ENCODE results near the gene CREB5.

CREB5 gene

GRCh38 chr7:28682801-28683200 is 270.5 kb downstream of the CREB5 start:
- no peaks in the 10 kb centered on the region for H3K36me3 Mint-ChIP-seq
- peaks cover 8% of the 10 kb centered on the region for H3K27me3 Mint-ChIP-seq
- no peak overlapping the region for H3K27ac Mint-ChIP-seq
- no peak overlapping the region for H3K4me3 Mint-ChIP-seq
- peaks cover 3% of the 10 kb centered on the region for H3K4me1 Mint-ChIP-seq (ENCODE audit: low read depth)
- no peaks in the 10 kb centered on the region for H3K9me3 Mint-ChIP-seq (ENCODE audit: low read depth)

- H3K27me3 Mint-ChIP-seq: peaks cover 10% of the 10 kb centered on the region
- H3K9me3 Mint-ChIP-seq (ENCODE audit: low read depth): no peaks in the 10 kb centered on the region
- H3K4me1 Mint-ChIP-seq (ENCODE audit: low read depth): peaks cover 3% of the 10 kb centered on the region
- H3K36me3 Mint-ChIP-seq: no peaks in the 10 kb centered on the region
- H3K4me3 Mint-ChIP-seq: peak overlapping the region; percentile 40
- no peak overlapping the region for H3K27ac Mint-ChIP-seq
Measured at GRCh38 chr7:28684650-28685241, 272.4 kb downstream of the CREB5 start.

GRCh38 chr7:28685242-28685643 is 272.9 kb downstream of the CREB5 start:
- Mint-ChIP-seq H3K4me1 (ENCODE audit: low read depth) (peaks cover 3% of the 10 kb centered on the region), H3K27ac (no peak overlapping the region), H3K27me3 (peaks cover 10% of the 10 kb centered on the region), H3K9me3 (ENCODE audit: low read depth) (no peaks in the 10 kb centered on the region), H3K4me3 (no peak overlapping the region), H3K36me3 (no peaks in the 10 kb centered on the region)

- Mint-ChIP-seq H3K36me3 (no peaks in the 10 kb centered on the region), H3K4me3 (no peak overlapping the region), H3K9me3 (ENCODE audit: low read depth) (no peaks in the 10 kb centered on the region), H3K4me1 (ENCODE audit: low read depth) (peaks cover 3% of the 10 kb centered on the region), H3K27ac (no peak overlapping the region), H3K27me3 (peaks cover 10% of the 10 kb centered on the region)
Measured at GRCh38 chr7:28685644-28686417, 273.5 kb downstream of the CREB5 start.

- Mint-ChIP-seq H3K36me3 (no peaks in the 10 kb centered on the region), H3K4me1 (ENCODE audit: low read depth) (peaks cover 3% of the 10 kb centered on the region), H3K27me3 (peaks cover 10% of the 10 kb centered on the region), H3K4me3 (no peak overlapping the region), H3K9me3 (ENCODE audit: low read depth) (no peaks in the 10 kb centered on the region), H3K27ac (no peak overlapping the region)
Measured at GRCh38 chr7:28686418-28686800, 274.1 kb downstream of the CREB5 start.

- no peak overlapping the region for H3K27ac Mint-ChIP-seq
- H3K27me3 Mint-ChIP-seq: peaks cover 10% of the 10 kb centered on the region
- H3K36me3 Mint-ChIP-seq: no peaks in the 10 kb centered on the region
- no peak overlapping the region for H3K4me3 Mint-ChIP-seq
- H3K4me1 Mint-ChIP-seq (ENCODE audit: low read depth): peaks cover 3% of the 10 kb centered on the region
- H3K9me3 Mint-ChIP-seq (ENCODE audit: low read depth): no peaks in the 10 kb centered on the region
Measured at GRCh38 chr7:28687537-28687936, 275.2 kb downstream of the CREB5 start.

GRCh38 chr7:28688174-28688573 is 275.9 kb downstream of the CREB5 start:
- Mint-ChIP-seq H3K27ac (no peak overlapping the region), H3K9me3 (ENCODE audit: low read depth) (no peaks in the 10 kb centered on the region), H3K4me3 (no peak overlapping the region), H3K4me1 (ENCODE audit: low read depth) (peaks cover 3% of the 10 kb centered on the region), H3K36me3 (no peaks in the 10 kb centered on the region), H3K27me3 (peaks cover 8% of the 10 kb centered on the region)

- peaks cover 6% of the 10 kb centered on the region for H3K27me3 Mint-ChIP-seq
Measured at GRCh38 chr7:28688651-28689050, 276.3 kb downstream of the CREB5 start.

GRCh38 chr7:28695300-28696295 is 283.3 kb downstream of the CREB5 start:
- no peak overlapping the region for H3K4me3 Mint-ChIP-seq
- no peaks in the 10 kb centered on the region for H3K4me1 Mint-ChIP-seq (ENCODE audit: low read depth)
- H3K27ac Mint-ChIP-seq: no peak overlapping the region
- no peaks in the 10 kb centered on the region for H3K36me3 Mint-ChIP-seq
- H3K27me3 Mint-ChIP-seq: no peaks in the 10 kb centered on the region
- H3K9me3 Mint-ChIP-seq (ENCODE audit: low read depth): no peaks in the 10 kb centered on the region

More at GRCh38 chr7:28688651-28689050, 276.3 kb downstream of the CREB5 start:
- Mint-ChIP-seq H3K27ac (no peak overlapping the region), H3K9me3 (ENCODE audit: low read depth) (no peaks in the 10 kb centered on the region), H3K36me3 (no peaks in the 10 kb centered on the region), H3K4me1 (ENCODE audit: low read depth) (peaks cover 3% of the 10 kb centered on the region), H3K4me3 (no peak overlapping the region)

GRCh38 chr7:28697913-28698563 is 285.7 kb downstream of the CREB5 start:
- no peaks in the 10 kb centered on the region for H3K36me3 Mint-ChIP-seq
- no peak overlapping the region for H3K4me3 Mint-ChIP-seq
- no peaks in the 10 kb centered on the region for H3K27me3 Mint-ChIP-seq
- no peaks in the 10 kb centered on the region for H3K9me3 Mint-ChIP-seq (ENCODE audit: low read depth)
- H3K27ac Mint-ChIP-seq: no peak overlapping the region
- no peaks in the 10 kb centered on the region for H3K4me1 Mint-ChIP-seq (ENCODE audit: low read depth)

GRCh38 chr7:28698840-28699239 is 286.5 kb downstream of the CREB5 start:
- no peaks in the 10 kb centered on the region for H3K9me3 Mint-ChIP-seq (ENCODE audit: low read depth)
- no peaks in the 10 kb centered on the region for H3K36me3 Mint-ChIP-seq
- H3K27me3 Mint-ChIP-seq: no peaks in the 10 kb centered on the region
- no peak overlapping the region for H3K4me3 Mint-ChIP-seq
- H3K4me1 Mint-ChIP-seq (ENCODE audit: low read depth): no peaks in the 10 kb centered on the region
- H3K27ac Mint-ChIP-seq: no peak overlapping the region

- Mint-ChIP-seq H3K27ac (no peak overlapping the region), H3K9me3 (ENCODE audit: low read depth) (no peaks in the 10 kb centered on the region), H3K36me3 (no peaks in the 10 kb centered on the region), H3K27me3 (no peaks in the 10 kb centered on the region), H3K4me3 (no peak overlapping the region), H3K4me1 (ENCODE audit: low read depth) (no peaks in the 10 kb centered on the region)
Measured at GRCh38 chr7:28700096-28700495, 287.8 kb downstream of the CREB5 start.

GRCh38 chr7:28700790-28701203 is 288.5 kb downstream of the CREB5 start:
- H3K4me1 Mint-ChIP-seq (ENCODE audit: low read depth): no peaks in the 10 kb centered on the region
- H3K4me3 Mint-ChIP-seq: no peak overlapping the region
- H3K27ac Mint-ChIP-seq: no peak overlapping the region
- H3K27me3 Mint-ChIP-seq: peaks cover 1% of the 10 kb centered on the region
- H3K36me3 Mint-ChIP-seq: no peaks in the 10 kb centered on the region
- no peaks in the 10 kb centered on the region for H3K9me3 Mint-ChIP-seq (ENCODE audit: low read depth)

GRCh38 chr7:28701731-28702130 is 289.4 kb downstream of the CREB5 start:
- Mint-ChIP-seq H3K4me1 (ENCODE audit: low read depth) (no peaks in the 10 kb centered on the region), H3K36me3 (no peaks in the 10 kb centered on the region), H3K4me3 (no peak overlapping the region), H3K9me3 (ENCODE audit: low read depth) (no peaks in the 10 kb centered on the region), H3K27ac (no peak overlapping the region), H3K27me3 (peaks cover 1% of the 10 kb centered on the region)

Measured in activated naive CD8-positive, alpha-beta T cell (primary cell).